A549 treated with DMSO at 1 μM for 4 hours (cell line): ENCODE data around the gene BGN. TPM values are rescaled to one million over a fixed set of nuclear protein-coding genes. Genes with fewer than 3 reads are reported as not detected.

Experiments used
- total RNA-seq: library from RNA; stranded (reverse); fragments of 200-300 nt; extraction: Qiagen RNA extraction; gene quantifications from 5 replicates; pipeline ENCODE4 v1.2.3, GENCODE V29; 2022; ENCODE audit warnings: low read depth

Gene BGN
- total RNA-seq = not detected in 5 replicates

GRCh38 chrX:153494541-153495361 lies at the start of gene BGN:
Gene BGN (plus strand): TSS chrX:153494980. CDS start chrX:153504632, 9,652 bp downstream.

GRCh38 chrX:153445856-153446635 lies 48.7 kb upstream of the BGN start, which contains the start of gene TREX2:
Gene TREX2 (minus strand): TSS chrX:153446056. CDS start chrX:153445430, 626 bp downstream.

GRCh38 chrX:153470411-153471363 lies 24.1 kb upstream of the BGN start, which contains the start of gene HAUS7:
Gene HAUS7 (minus strand): TSS chrX:153470576. CDS start chrX:153470557, 19 bp downstream.

GRCh38 chrX:153517423-153517822 lies 22.6 kb downstream of the BGN start, which contains the start of gene ATP2B3:
Gene ATP2B3 (plus strand): TSS chrX:153517642. CDS start chrX:153536248, 18,606 bp downstream.

Other genes with a start within 250 kb of the BGN start
- not detected in 5 replicates for gene PNMA6F, start 173.2 kb upstream of the BGN start, total RNA-seq
- 5.7 to 7.5 TPM (median 5.9 TPM) in 5 replicates for gene ZNF275, start 160.8 kb upstream of the BGN start, total RNA-seq
- 0.03 to 0.04 TPM in 2 of 5 replicates, not detected in the others for gene PNMA6E, start 93.6 kb upstream of the BGN start, total RNA-seq
- 0.39 to 0.69 TPM (median 0.56 TPM) in 5 replicates for gene ZFP92, start 83.5 kb upstream of the BGN start, total RNA-seq
- 1.1 to 2.0 TPM (median 1.6 TPM) in 5 replicates for gene TREX2, start 48.9 kb upstream of the BGN start, total RNA-seq
- 53.6 to 60.7 TPM (median 57.7 TPM) in 5 replicates for gene HAUS7, start 24.4 kb upstream of the BGN start, total RNA-seq
- 0.04 to 0.25 TPM (median 0.09 TPM) in 5 replicates for gene ATP2B3, start 22.7 kb downstream of the BGN start, total RNA-seq
- gene CCNQ, start 104.2 kb downstream of the BGN start, total RNA-seq = 37.2 to 55.3 TPM (median 50.7 TPM) in 5 replicates
- gene DUSP9, start 152.2 kb downstream of the BGN start, total RNA-seq = 0.84 to 1.6 TPM (median 1.2 TPM) in 5 replicates
- gene PNCK, start 178.8 kb downstream of the BGN start, total RNA-seq = 0.19 to 0.58 TPM (median 0.25 TPM) in 3 of 5 replicates, not detected in the others
- gene SLC6A8, start 192.9 kb downstream of the BGN start, total RNA-seq = 10.4 to 12.4 TPM (median 12.0 TPM) in 5 replicates
- gene BCAP31, start 229.4 kb downstream of the BGN start, total RNA-seq = 335 to 456 TPM (median 363 TPM) in 5 replicates
- 2.4 to 4.1 TPM (median 3.4 TPM) in 5 replicates for gene ABCD1, start 229.9 kb downstream of the BGN start, total RNA-seq